ENCODE measurements around the gene MYOM1.

Gene MYOM1

GRCh38 chr18:3085612-3086011 lies 134.2 kb downstream of the MYOM1 start:
- no CpG with 5 or more reads among the region's 1 CpG for WGBS (ENCODE audit: extremely low coverage, insufficient coverage, insufficient read length)
- Histone ChIP-seq H2BK5ac (ENCODE audit: low read depth, low read length, poor library complexity) (no peak overlapping the region), H3K9me3 (ENCODE audit: insufficient read depth, low read depth, low read length) (no peaks in the 10 kb centered on the region), H3K4ac (ENCODE audit: low read depth, low read length) (no peak overlapping the region), H3K18ac (ENCODE audit: low read length) (no peak overlapping the region), H4K8ac (ENCODE audit: low read depth, low read length) (no peak overlapping the region), H3K27ac (ENCODE audit: low read depth, low read length) (no peak overlapping the region), H3K36me3 (ENCODE audit: control insufficient read depth in 1 of 2, insufficient read depth in 2 of 2, low read length in 2 of 2) (no peaks in the 10 kb centered on the region), H3K4me2 (ENCODE audit: low read length) (no peak overlapping the region), H4K12ac (ENCODE audit: low read depth, low read length) (no peak overlapping the region), H3K27me3 (ENCODE audit: insufficient read depth, low read length) (no peaks in the 10 kb centered on the region), H3K23ac (ENCODE audit: low read length) (no peak overlapping the region), H2BK120ac (ENCODE audit: insufficient read depth, low read length, poor library complexity) (no peak overlapping the region), H3K79me1 (ENCODE audit: low read length) (no peaks in the 10 kb centered on the region), H2AFZ (ENCODE audit: insufficient read depth, low read length, poor library complexity) (no peak overlapping the region), H4K91ac (ENCODE audit: low read depth, low read length) (no peak overlapping the region), H3K4me3 (ENCODE audit: low read depth, low read length) (no peak overlapping the region), H3K79me2 (ENCODE audit: control insufficient read depth, insufficient read depth, low read length, poor library complexity) (no peaks in the 10 kb centered on the region), H3K4me1 (ENCODE audit: control insufficient read depth in 1 of 2, insufficient read depth in 2 of 2, low read length in 2 of 2) (no peaks in the 10 kb centered on the region), H3K14ac (ENCODE audit: low read length) (no peak overlapping the region), H2BK12ac (ENCODE audit: low read length) (no peak overlapping the region), H3K9ac (ENCODE audit: low read length) (no peak overlapping the region), H2AK5ac (ENCODE audit: low read length) (no peak overlapping the region)
- DNase-seq = no peak

GRCh38 chr18:3084206-3084605 lies 135.6 kb downstream of the MYOM1 start:
- Histone ChIP-seq H3K9me3 (ENCODE audit: insufficient read depth, low read depth, low read length) (no peaks in the 10 kb centered on the region), H3K79me2 (ENCODE audit: control insufficient read depth, insufficient read depth, low read length, poor library complexity) (no peaks in the 10 kb centered on the region), H3K4me2 (ENCODE audit: low read length) (no peak overlapping the region), H3K36me3 (ENCODE audit: control insufficient read depth in 1 of 2, insufficient read depth in 2 of 2, low read length in 2 of 2) (no peaks in the 10 kb centered on the region), H3K27ac (ENCODE audit: low read depth, low read length) (no peak overlapping the region), H3K4ac (ENCODE audit: low read depth, low read length) (no peak overlapping the region), H3K27me3 (ENCODE audit: insufficient read depth, low read length) (no peaks in the 10 kb centered on the region), H2BK12ac (ENCODE audit: low read length) (no peak overlapping the region), H3K79me1 (ENCODE audit: low read length) (no peaks in the 10 kb centered on the region), H3K14ac (ENCODE audit: low read length) (no peak overlapping the region), H3K4me1 (ENCODE audit: control insufficient read depth in 1 of 2, insufficient read depth in 2 of 2, low read length in 2 of 2) (no peaks in the 10 kb centered on the region), H4K91ac (ENCODE audit: low read depth, low read length) (no peak overlapping the region), H3K18ac (ENCODE audit: low read length) (no peak overlapping the region), H2AK5ac (ENCODE audit: low read length) (no peak overlapping the region), H3K4me3 (ENCODE audit: low read depth, low read length) (no peak overlapping the region), H4K12ac (ENCODE audit: low read depth, low read length) (no peak overlapping the region), H2AFZ (ENCODE audit: insufficient read depth, low read length, poor library complexity) (no peak overlapping the region), H4K8ac (ENCODE audit: low read depth, low read length) (no peak overlapping the region), H2BK5ac (ENCODE audit: low read depth, low read length, poor library complexity) (no peak overlapping the region), H3K9ac (ENCODE audit: low read length) (no peak overlapping the region), H3K23ac (ENCODE audit: low read length) (no peak overlapping the region), H2BK120ac (ENCODE audit: insufficient read depth, low read length, poor library complexity) (no peak overlapping the region)
- WGBS (ENCODE audit: extremely low coverage, insufficient coverage, insufficient read length) = no CpG with 5 or more reads among the region's 3 CpGs
- no peak for DNase-seq

GRCh38 chr18:3083766-3084165 lies 136.0 kb downstream of the MYOM1 start:
- WGBS (ENCODE audit: extremely low coverage, insufficient coverage, insufficient read length) = no CpG with 5 or more reads among the region's 3 CpGs
- Histone ChIP-seq H2BK120ac (ENCODE audit: insufficient read depth, low read length, poor library complexity) (no peak overlapping the region), H3K9ac (ENCODE audit: low read length) (no peak overlapping the region), H2BK5ac (ENCODE audit: low read depth, low read length, poor library complexity) (no peak overlapping the region), H3K4me2 (ENCODE audit: low read length) (no peak overlapping the region), H3K4me1 (ENCODE audit: control insufficient read depth in 1 of 2, insufficient read depth in 2 of 2, low read length in 2 of 2) (no peaks in the 10 kb centered on the region), H3K18ac (ENCODE audit: low read length) (no peak overlapping the region), H3K27ac (ENCODE audit: low read depth, low read length) (no peak overlapping the region), H3K79me1 (ENCODE audit: low read length) (no peaks in the 10 kb centered on the region), H2AK5ac (ENCODE audit: low read length) (no peak overlapping the region), H3K23ac (ENCODE audit: low read length) (no peak overlapping the region), H2AFZ (ENCODE audit: insufficient read depth, low read length, poor library complexity) (no peak overlapping the region), H4K8ac (ENCODE audit: low read depth, low read length) (no peak overlapping the region), H3K36me3 (ENCODE audit: control insufficient read depth in 1 of 2, insufficient read depth in 2 of 2, low read length in 2 of 2) (no peaks in the 10 kb centered on the region), H2BK12ac (ENCODE audit: low read length) (no peak overlapping the region), H3K9me3 (ENCODE audit: insufficient read depth, low read depth, low read length) (no peaks in the 10 kb centered on the region), H3K79me2 (ENCODE audit: control insufficient read depth, insufficient read depth, low read length, poor library complexity) (no peaks in the 10 kb centered on the region), H3K27me3 (ENCODE audit: insufficient read depth, low read length) (no peaks in the 10 kb centered on the region), H4K91ac (ENCODE audit: low read depth, low read length) (no peak overlapping the region), H4K12ac (ENCODE audit: low read depth, low read length) (no peak overlapping the region), H3K4me3 (ENCODE audit: low read depth, low read length) (no peak overlapping the region), H3K14ac (ENCODE audit: low read length) (no peak overlapping the region), H3K4ac (ENCODE audit: low read depth, low read length) (no peak overlapping the region)
- no peak for DNase-seq

- no peak overlapping the region for H3K23ac ChIP-seq (ENCODE audit: low read length)
- no peaks in the 10 kb centered on the region for H3K79me2 ChIP-seq (ENCODE audit: control insufficient read depth, insufficient read depth, low read length, poor library complexity)
- H3K14ac ChIP-seq (ENCODE audit: low read length) = no peak overlapping the region
- H3K18ac ChIP-seq (ENCODE audit: low read length) = no peak overlapping the region
- H3K27me3 ChIP-seq (ENCODE audit: insufficient read depth, low read length) = no peaks in the 10 kb centered on the region
- H2BK120ac ChIP-seq (ENCODE audit: insufficient read depth, low read length, poor library complexity) = no peak overlapping the region
- no peak overlapping the region for H2AK5ac ChIP-seq (ENCODE audit: low read length)
- no peaks in the 10 kb centered on the region for H3K36me3 ChIP-seq (ENCODE audit: control insufficient read depth in 1 of 2, insufficient read depth in 2 of 2, low read length in 2 of 2)
- H3K27ac ChIP-seq (ENCODE audit: low read depth, low read length) = no peak overlapping the region
- no peak overlapping the region for H2BK5ac ChIP-seq (ENCODE audit: low read depth, low read length, poor library complexity)
- no peaks in the 10 kb centered on the region for H3K9me3 ChIP-seq (ENCODE audit: insufficient read depth, low read depth, low read length)
- H2AFZ ChIP-seq (ENCODE audit: insufficient read depth, low read length, poor library complexity) = no peak overlapping the region
- no peaks in the 10 kb centered on the region for H3K4me1 ChIP-seq (ENCODE audit: control insufficient read depth in 1 of 2, insufficient read depth in 2 of 2, low read length in 2 of 2)
- no peak overlapping the region for H3K4me3 ChIP-seq (ENCODE audit: low read depth, low read length)
- H3K79me1 ChIP-seq (ENCODE audit: low read length) = no peaks in the 10 kb centered on the region
- no peak for DNase-seq
- no peak overlapping the region for H4K12ac ChIP-seq (ENCODE audit: low read depth, low read length)
- H3K4me2 ChIP-seq (ENCODE audit: low read length) = no peak overlapping the region
- no peak overlapping the region for H3K4ac ChIP-seq (ENCODE audit: low read depth, low read length)
- H4K8ac ChIP-seq (ENCODE audit: low read depth, low read length) = no peak overlapping the region
- no peak overlapping the region for H3K9ac ChIP-seq (ENCODE audit: low read length)
- H2BK12ac ChIP-seq (ENCODE audit: low read length) = no peak overlapping the region
- H4K91ac ChIP-seq (ENCODE audit: low read depth, low read length) = no peak overlapping the region
- WGBS (ENCODE audit: extremely low coverage, insufficient coverage, insufficient read length) = no CpG with 5 or more reads among the region's 3 CpGs
Measured at GRCh38 chr18:3081584-3081991, 138.2 kb downstream of the MYOM1 start.
